ENCODE measurements around the gene ZNF280C.
"Not testable (repeated sequence)": the region's sequence is repeated elsewhere in the genome, so short reads cannot be mapped to it uniquely, and the experiment has no call there.

The ZNF280C gene

GRCh38 chrX:130251671-130252070 lies 17.0 kb downstream of the ZNF280C start:
- H3K27ac ChIP-seq, result no peak overlapping the region
- no peak for TF ChIP-seq CTCF (conservative IDR thresholded peaks at IDR 0.05)

- H3K27ac ChIP-seq, result no peak overlapping the region
- no peak for TF ChIP-seq CTCF (conservative IDR thresholded peaks at IDR 0.05)
Measured at GRCh38 chrX:130247996-130248395, 20.7 kb downstream of the ZNF280C start.

GRCh38 chrX:130246084-130246483 lies 22.6 kb downstream of the ZNF280C start:
- no peak for TF ChIP-seq CTCF (conservative IDR thresholded peaks at IDR 0.05)
- H3K27ac ChIP-seq, result no peak overlapping the region

DNA sequence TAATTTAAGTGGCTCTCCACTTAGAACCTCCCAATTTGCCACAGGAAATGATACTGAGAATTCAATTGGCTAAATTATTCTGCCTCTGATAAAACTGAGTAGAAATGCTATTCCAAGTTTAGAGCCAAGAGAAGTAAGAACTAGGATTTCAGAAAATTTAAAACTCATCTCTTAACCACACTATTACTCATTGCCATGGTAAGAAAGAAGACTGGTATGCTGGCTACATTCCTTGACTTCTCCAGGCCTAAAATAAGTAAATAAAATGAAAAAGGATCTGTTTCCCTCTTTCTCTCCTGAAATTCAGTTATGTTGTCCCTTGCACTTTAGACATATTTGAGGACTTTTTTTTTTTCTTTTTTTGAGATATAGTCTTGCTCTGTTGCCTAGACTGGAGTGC lies 23.3 kb downstream of the ZNF280C start:
- TF ChIP-seq CTCF (conservative IDR thresholded peaks at IDR 0.05), result no peak
- H3K27ac ChIP-seq, result no peak overlapping the region

GRCh38 chrX:130231184-130231583 lies 37.5 kb downstream of the ZNF280C start:
- not testable (repeated sequence) for H3K27ac ChIP-seq

- no peak for TF ChIP-seq CTCF (conservative IDR thresholded peaks at IDR 0.05)
- H3K27ac ChIP-seq, result no peak overlapping the region
Measured at GRCh38 chrX:130228871-130229270, 39.8 kb downstream of the ZNF280C start.

DNA sequence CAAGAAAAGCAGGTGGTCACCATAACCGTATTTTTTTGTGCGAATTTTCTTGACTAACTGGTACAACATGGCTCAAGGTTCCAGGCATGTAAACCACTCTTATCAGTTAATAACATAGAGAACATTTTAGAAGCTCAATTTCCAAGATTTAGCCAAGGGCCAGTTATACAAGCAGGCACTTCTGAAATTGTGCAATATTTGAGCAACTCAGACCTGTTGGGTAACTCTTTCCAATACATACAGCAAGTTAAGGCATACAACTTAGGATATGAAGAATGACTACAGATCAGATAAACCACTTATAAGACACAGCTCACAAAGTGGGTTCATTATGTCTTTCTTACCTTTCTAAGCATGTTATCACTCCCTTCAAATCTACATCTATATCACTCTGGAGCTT lies 43.9 kb downstream of the ZNF280C start:
- H3K27ac ChIP-seq, result no peak overlapping the region
- TF ChIP-seq CTCF (conservative IDR thresholded peaks at IDR 0.05), result no peak

- H3K27ac ChIP-seq, result no peak overlapping the region
- TF ChIP-seq CTCF (conservative IDR thresholded peaks at IDR 0.05), result no peak
Measured at GRCh38 chrX:130216320-130216719, 52.4 kb downstream of the ZNF280C start.
